H1 (cell line): ENCODE measurements around the gene SCAPER. TPM values are rescaled to one million over a fixed set of nuclear protein-coding genes. Genes with fewer than 3 reads are reported as not detected.

ENCODE experiments used
- BCL11A ChIP-seq, 2 experiments: IDR thresholded peaks; one replicate each; pipeline ENCODE4 v1.6.1; 2011; ENCODE audit warnings: low read depth in 2 of 2, low read length in 2 of 2, mild to moderate bottlenecking in 2 of 2
- CHD7 ChIP-seq: fragments of 300-600 bp; sonication (generic); IDR thresholded peaks from 2 replicates; pipeline ENCODE4 v1.7.1; 2012; ENCODE audit warnings: low read length, moderate library complexity, mild to moderate bottlenecking, inconsistent platforms; ENCODE audit not compliant: insufficient replicate concordance
- JUN ChIP-seq: IDR thresholded peaks from 2 replicates; pipeline ENCODE4 v1.6.1; 2011; ENCODE audit warnings: low read depth, mild to moderate bottlenecking, improper control_type of control experiment, low read length
- RXRA ChIP-seq: IDR thresholded peaks from 2 replicates; pipeline ENCODE4 v1.6.1; 2011; ENCODE audit warnings: low read depth, mild to moderate bottlenecking, low read length, moderate library complexity; ENCODE audit not compliant: insufficient read depth
- polyA plus RNA-seq, 7 experiments: library from polyadenylated mRNA; depleted of rRNA in 3 of 7; stranded (reverse) in 5 of 7; unstranded in 2 of 7; fragments of >200 nt in 5 of 7; fragments of 200-250 nt in 2 of 7; gene quantifications; 1 replicate in 5 of 7; 2 replicates in 1 of 7; 4 replicates in 1 of 7; pipeline versions ENCODE4 v1.2.1 to v1.2.3, GENCODE V29; 2011 to 2013; ENCODE audit warnings: missing spikeins in 2 of 7, mixed read lengths in 2 of 7
- total RNA-seq: library from RNA; stranded (reverse); fragmentation: NEBNext Ultra II Directional; extraction: Animal tissue kit (Norgen Biotek cat#: 25700); gene quantifications from 2 replicates; pipeline ENCODE4 v1.2.1, GENCODE V29; 2021
- TF ChIP-seq, protein P1 (sequence below): IDR thresholded peaks from 2 replicates; pipeline ENCODE4 v1.6.1; 2012; ENCODE audit warnings: low read length, inconsistent platforms
- TF ChIP-seq, protein P2 (sequence below): IDR thresholded peaks from 2 replicates; pipeline ENCODE4 v1.6.1; 2012; ENCODE audit warnings: inconsistent platforms

SCAPER gene
- total and polyA plus RNA-seq, 2 of the 8 experiments (the other 6 are each of a cell fraction or from before 2014, with no cell fraction given) = 1.6 to 6.8 TPM

- no peak for TF ChIP-seq CHD7
- no peak for TF ChIP-seq JUN
- TF ChIP-seq, protein P1, sequence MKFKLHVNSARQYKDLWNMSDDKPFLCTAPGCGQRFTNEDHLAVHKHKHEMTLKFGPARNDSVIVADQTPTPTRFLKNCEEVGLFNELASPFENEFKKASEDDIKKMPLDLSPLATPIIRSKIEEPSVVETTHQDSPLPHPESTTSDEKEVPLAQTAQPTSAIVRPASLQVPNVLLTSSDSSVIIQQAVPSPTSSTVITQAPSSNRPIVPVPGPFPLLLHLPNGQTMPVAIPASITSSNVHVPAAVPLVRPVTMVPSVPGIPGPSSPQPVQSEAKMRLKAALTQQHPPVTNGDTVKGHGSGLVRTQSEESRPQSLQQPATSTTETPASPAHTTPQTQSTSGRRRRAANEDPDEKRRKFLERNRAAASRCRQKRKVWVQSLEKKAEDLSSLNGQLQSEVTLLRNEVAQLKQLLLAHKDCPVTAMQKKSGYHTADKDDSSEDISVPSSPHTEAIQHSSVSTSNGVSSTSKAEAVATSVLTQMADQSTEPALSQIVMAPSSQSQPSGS = no peak
- no peak for TF ChIP-seq RXRA
- TF ChIP-seq BCL11A (IDR thresholded peaks at IDR 0.05; ENCODE audit: low read depth in 2 of 2, low read length in 2 of 2) = no peak
- TF ChIP-seq, protein P2, sequence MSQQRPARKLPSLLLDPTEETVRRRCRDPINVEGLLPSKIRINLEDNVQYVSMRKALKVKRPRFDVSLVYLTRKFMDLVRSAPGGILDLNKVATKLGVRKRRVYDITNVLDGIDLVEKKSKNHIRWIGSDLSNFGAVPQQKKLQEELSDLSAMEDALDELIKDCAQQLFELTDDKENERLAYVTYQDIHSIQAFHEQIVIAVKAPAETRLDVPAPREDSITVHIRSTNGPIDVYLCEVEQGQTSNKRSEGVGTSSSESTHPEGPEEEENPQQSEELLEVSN = no peak
- TF ChIP-seq, all 59 proteins: peak for 0
Observed at GRCh38 chr15:76384409-76384808, 520.7 kb downstream of the SCAPER start (continued).
